ENCODE data around the gene SMC5.
"Not testable (repeated sequence)": the region's sequence is repeated elsewhere in the genome, so short reads cannot be mapped to it uniquely, and the experiment has no call there.

SMC5 gene

GRCh38 chr9:70395652-70396051 is 136.9 kb downstream of the SMC5 start:
- Histone ChIP-seq H3K4me1 (ENCODE audit: control insufficient read depth, insufficient read depth, low read length) (no peaks in the 10 kb centered on the region), H3K9me3 (ENCODE audit: control insufficient read depth, insufficient read depth, low read length) (no peaks in the 10 kb centered on the region), H3K4me3 (ENCODE audit: low read depth, low read length) (no peak overlapping the region), H3K27me3 (ENCODE audit: control insufficient read depth, insufficient read depth, low read length) (peaks cover 8% of the 10 kb centered on the region), H3K9ac (ENCODE audit: low read depth, low read length) (no peak overlapping the region), H3K36me3 (ENCODE audit: control insufficient read depth, insufficient read depth, low read length) (no peaks in the 10 kb centered on the region)

GRCh38 chr9:70398145-70398556 is 139.4 kb downstream of the SMC5 start:
- Histone ChIP-seq H3K27me3 (ENCODE audit: control insufficient read depth, insufficient read depth, low read length) (peaks cover 10% of the 10 kb centered on the region), H3K9ac (ENCODE audit: low read depth, low read length) (no peak overlapping the region), H3K4me3 (ENCODE audit: low read depth, low read length) (no peak overlapping the region), H3K36me3 (ENCODE audit: control insufficient read depth, insufficient read depth, low read length) (no peaks in the 10 kb centered on the region), H3K4me1 (ENCODE audit: control insufficient read depth, insufficient read depth, low read length) (no peaks in the 10 kb centered on the region), H3K9me3 (ENCODE audit: control insufficient read depth, insufficient read depth, low read length) (no peaks in the 10 kb centered on the region)

- Histone ChIP-seq H3K27me3 (ENCODE audit: control insufficient read depth, insufficient read depth, low read length) (peaks cover 10% of the 10 kb centered on the region), H3K4me3 (ENCODE audit: low read depth, low read length) (no peak overlapping the region), H3K4me1 (ENCODE audit: control insufficient read depth, insufficient read depth, low read length) (no peaks in the 10 kb centered on the region), H3K36me3 (ENCODE audit: control insufficient read depth, insufficient read depth, low read length) (no peaks in the 10 kb centered on the region), H3K9me3 (ENCODE audit: control insufficient read depth, insufficient read depth, low read length) (no peaks in the 10 kb centered on the region), H3K9ac (ENCODE audit: low read depth, low read length) (no peak overlapping the region)
Measured at GRCh38 chr9:70399141-70399540, 140.4 kb downstream of the SMC5 start.

- Histone ChIP-seq H3K4me3 (ENCODE audit: low read depth, low read length) (no peak overlapping the region), H3K9me3 (ENCODE audit: control insufficient read depth, insufficient read depth, low read length) (no peaks in the 10 kb centered on the region), H3K36me3 (ENCODE audit: control insufficient read depth, insufficient read depth, low read length) (no peaks in the 10 kb centered on the region), H3K27me3 (ENCODE audit: control insufficient read depth, insufficient read depth, low read length) (peaks cover 10% of the 10 kb centered on the region), H3K4me1 (ENCODE audit: control insufficient read depth, insufficient read depth, low read length) (no peaks in the 10 kb centered on the region), H3K9ac (ENCODE audit: low read depth, low read length) (no peak overlapping the region)
Measured at GRCh38 chr9:70400107-70400892, 141.5 kb downstream of the SMC5 start.

- H3K9ac ChIP-seq (ENCODE audit: low read depth, low read length); H3K4me1 ChIP-seq (ENCODE audit: control insufficient read depth, insufficient read depth, low read length); H3K9me3 ChIP-seq (ENCODE audit: control insufficient read depth, insufficient read depth, low read length); H3K36me3 ChIP-seq (ENCODE audit: control insufficient read depth, insufficient read depth, low read length); H3K4me3 ChIP-seq (ENCODE audit: low read depth, low read length): not testable (repeated sequence)
- peaks cover 10% of the 10 kb centered on the region for H3K27me3 ChIP-seq (ENCODE audit: control insufficient read depth, insufficient read depth, low read length)
Measured at GRCh38 chr9:70401241-70401640, 142.5 kb downstream of the SMC5 start.

GRCh38 chr9:70402213-70402612 is 143.4 kb downstream of the SMC5 start:
- H3K4me3 ChIP-seq (ENCODE audit: low read depth, low read length) = no peak overlapping the region
- H3K4me1 ChIP-seq (ENCODE audit: control insufficient read depth, insufficient read depth, low read length) = peaks cover 15% of the 10 kb centered on the region
- H3K27me3 ChIP-seq (ENCODE audit: control insufficient read depth, insufficient read depth, low read length) = peaks cover 10% of the 10 kb centered on the region
- no peaks in the 10 kb centered on the region for H3K36me3 ChIP-seq (ENCODE audit: control insufficient read depth, insufficient read depth, low read length)
- H3K9ac ChIP-seq (ENCODE audit: low read depth, low read length) = no peak overlapping the region
- H3K9me3 ChIP-seq (ENCODE audit: control insufficient read depth, insufficient read depth, low read length) = no peaks in the 10 kb centered on the region

GRCh38 chr9:70403166-70403565 is 144.4 kb downstream of the SMC5 start:
- H3K36me3 ChIP-seq (ENCODE audit: control insufficient read depth, insufficient read depth, low read length) = no peaks in the 10 kb centered on the region

GRCh38 chr9:70403618-70404025 is 144.8 kb downstream of the SMC5 start:
- H3K9ac ChIP-seq (ENCODE audit: low read depth, low read length) = no peak overlapping the region
- no peaks in the 10 kb centered on the region for H3K9me3 ChIP-seq (ENCODE audit: control insufficient read depth, insufficient read depth, low read length)
- H3K4me1 ChIP-seq (ENCODE audit: control insufficient read depth, insufficient read depth, low read length) = peaks cover 18% of the 10 kb centered on the region
- no peaks in the 10 kb centered on the region for H3K36me3 ChIP-seq (ENCODE audit: control insufficient read depth, insufficient read depth, low read length)
- H3K4me3 ChIP-seq (ENCODE audit: low read depth, low read length) = no peak overlapping the region
- peaks cover 10% of the 10 kb centered on the region for H3K27me3 ChIP-seq (ENCODE audit: control insufficient read depth, insufficient read depth, low read length)

More at GRCh38 chr9:70403166-70403565, 144.4 kb downstream of the SMC5 start:
- H3K4me1 ChIP-seq (ENCODE audit: control insufficient read depth, insufficient read depth, low read length) = peaks cover 18% of the 10 kb centered on the region
- no peaks in the 10 kb centered on the region for H3K9me3 ChIP-seq (ENCODE audit: control insufficient read depth, insufficient read depth, low read length)
- H3K4me3 ChIP-seq (ENCODE audit: low read depth, low read length) = no peak overlapping the region
- H3K9ac ChIP-seq (ENCODE audit: low read depth, low read length) = no peak overlapping the region
- peaks cover 10% of the 10 kb centered on the region for H3K27me3 ChIP-seq (ENCODE audit: control insufficient read depth, insufficient read depth, low read length)

GRCh38 chr9:70404261-70404660 is 145.5 kb downstream of the SMC5 start:
- peaks cover 18% of the 10 kb centered on the region for H3K4me1 ChIP-seq (ENCODE audit: control insufficient read depth, insufficient read depth, low read length)
- peaks cover 10% of the 10 kb centered on the region for H3K27me3 ChIP-seq (ENCODE audit: control insufficient read depth, insufficient read depth, low read length)
- H3K36me3 ChIP-seq (ENCODE audit: control insufficient read depth, insufficient read depth, low read length) = no peaks in the 10 kb centered on the region
- H3K4me3 ChIP-seq (ENCODE audit: low read depth, low read length) = no peak overlapping the region
- H3K9ac ChIP-seq (ENCODE audit: low read depth, low read length) = no peak overlapping the region
- H3K9me3 ChIP-seq (ENCODE audit: control insufficient read depth, insufficient read depth, low read length) = no peaks in the 10 kb centered on the region

Data from iPS-15b (cell line).